Endometrial microvascular endothelial cells (primary cell): ENCODE data around the gene CNNM2. TPM values are rescaled to one million over a fixed set of nuclear protein-coding genes. Genes with fewer than 3 reads are reported as not detected.
"Not testable (repeated sequence)": the region's sequence is repeated elsewhere in the genome, so short reads cannot be mapped to it uniquely, and the experiment has no call there.

Experiments used
- in situ Hi-C: cut with HindIII; loops from 2 replicates; pipeline ENCODE4 v1.10.0; 2017; ENCODE audit warnings: low sequenced_read_pairs, low pct_unique_long_range_greater_than_20kb; ENCODE audit errors: inconsistent ontology term
- total RNA-seq: library from RNA; depleted of rRNA; stranded (reverse); fragments of >200 nt; gene quantifications from one replicate; pipeline ENCODE4 v1.2.3, GENCODE V29; 2015; ENCODE audit errors: inconsistent ontology term

Gene CNNM2
- total RNA-seq, 1 donor from 2014 or later = 1.1 TPM

- in situ Hi-C loops = no loop called here
These were observed 2.1 kb downstream of the CNNM2 start for GRCh38 chr10:102919992-102920739.

GRCh38 chr10:102923601-102924000 lies 5.5 kb downstream of the CNNM2 start:
- in situ Hi-C loops = no loop called here

DNA sequence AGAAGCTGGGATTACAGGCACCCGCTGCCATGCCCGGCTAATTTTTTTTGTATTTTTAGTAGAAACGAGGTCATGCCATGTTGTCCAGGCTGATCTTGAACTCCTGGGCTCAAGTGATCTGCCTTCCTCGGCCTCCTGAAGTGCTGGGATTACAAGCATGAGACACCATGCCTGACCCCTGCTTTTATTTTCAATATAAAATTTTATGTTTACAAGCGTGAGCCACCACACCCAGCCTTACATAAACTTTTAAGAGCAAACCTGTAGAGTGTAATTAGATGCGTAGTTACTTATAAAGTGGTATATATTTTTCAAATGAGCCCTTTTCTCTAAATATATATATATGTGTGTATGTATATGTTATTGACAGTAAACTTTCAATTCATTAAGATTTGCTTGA lies 8.7 kb downstream of the CNNM2 start:
- in situ Hi-C loops = no loop called here

- in situ Hi-C loops = no loop called here
These were observed 9.4 kb downstream of the CNNM2 start for GRCh38 chr10:102927311-102928010.

DNA sequence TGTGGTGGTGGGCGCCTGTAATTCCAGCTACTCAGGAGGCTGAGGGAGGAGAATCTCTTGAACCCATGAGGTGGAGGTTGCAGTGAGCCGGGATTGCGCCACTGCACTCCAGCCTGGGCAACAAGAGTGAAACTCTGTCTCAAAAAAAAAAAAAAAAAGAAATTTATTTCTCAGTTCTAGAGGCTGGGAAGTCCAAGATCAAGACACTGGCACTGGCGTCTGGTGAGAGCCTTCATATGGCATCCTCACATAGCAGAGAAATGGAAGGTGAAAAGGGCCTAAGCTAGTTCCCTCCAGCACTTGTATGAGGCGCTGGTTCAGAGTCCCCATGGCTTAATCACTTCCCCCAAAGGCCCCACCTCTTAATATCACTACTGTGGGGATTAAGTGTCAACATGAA lies 10.3 kb downstream of the CNNM2 start:
- in situ Hi-C loops = not testable (repeated sequence)

DNA sequence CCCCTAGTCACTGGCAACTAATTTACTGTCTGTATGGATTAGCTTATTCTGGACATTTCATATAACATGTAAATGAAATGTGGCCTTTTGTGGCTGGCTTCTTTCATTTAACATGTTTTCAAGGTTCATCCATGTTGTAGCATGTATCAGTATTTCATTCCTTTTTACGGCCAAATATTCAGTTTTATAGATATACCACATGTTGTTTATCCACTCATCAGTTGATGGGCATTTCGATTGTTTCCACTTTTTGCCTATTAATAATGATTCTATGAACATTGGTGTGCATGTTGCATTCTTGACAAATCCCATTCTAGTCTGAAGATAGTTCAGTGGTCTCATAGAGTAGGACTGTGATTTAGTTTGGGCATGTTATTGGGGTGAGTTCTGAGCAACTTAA lies 12.6 kb downstream of the CNNM2 start:
- in situ Hi-C loops = no loop called here

- in situ Hi-C loops = no loop called here
These were observed 13.5 kb downstream of the CNNM2 start for GRCh38 chr10:102931643-102932042.

DNA sequence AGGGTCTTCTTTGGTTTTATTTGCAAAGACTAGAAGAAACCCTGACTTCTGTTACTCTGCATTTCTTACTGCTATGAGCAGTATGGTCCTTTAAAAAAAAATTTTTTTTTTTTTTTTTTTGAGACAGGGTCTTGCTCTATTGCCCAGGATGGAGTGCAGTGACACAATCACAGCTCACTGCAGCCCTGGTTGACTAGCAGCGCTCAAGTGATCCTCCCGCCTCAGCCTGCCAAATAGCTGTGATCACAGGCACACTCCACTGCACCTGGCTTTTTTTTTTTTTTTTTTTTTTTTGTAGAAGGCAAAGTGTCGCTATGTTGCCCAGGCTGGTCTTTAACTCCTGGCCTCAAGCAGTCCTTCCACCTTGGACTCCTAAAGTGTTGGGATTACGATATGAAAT lies 17.4 kb downstream of the CNNM2 start:
- in situ Hi-C loops = no loop called here

- in situ Hi-C loops = no loop called here
These were observed 18.0 kb downstream of the CNNM2 start for GRCh38 chr10:102935939-102936605.

DNA sequence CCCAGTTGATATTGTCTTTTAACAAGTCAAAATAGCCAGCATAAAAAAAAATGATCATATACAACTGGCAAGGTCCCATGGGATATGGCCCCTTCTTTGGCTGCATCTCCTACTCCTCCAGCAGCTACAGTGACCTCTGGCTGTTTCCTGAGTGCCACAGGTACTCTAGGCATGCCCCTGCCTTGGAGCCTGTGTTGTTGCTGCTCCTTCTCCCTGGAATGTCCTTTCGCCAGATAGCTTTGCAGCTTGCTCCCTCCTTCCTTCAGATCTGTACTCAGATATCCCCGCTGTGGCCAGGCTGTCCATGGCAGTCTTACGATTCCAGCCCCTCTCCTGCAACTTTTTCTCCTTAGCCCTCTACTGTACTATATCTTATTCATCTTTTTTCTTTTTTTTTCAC lies 23.3 kb downstream of the CNNM2 start:
- in situ Hi-C loops = no loop called here

- in situ Hi-C loops = no loop called here
These were observed 27.4 kb downstream of the CNNM2 start for GRCh38 chr10:102945449-102945848.

DNA sequence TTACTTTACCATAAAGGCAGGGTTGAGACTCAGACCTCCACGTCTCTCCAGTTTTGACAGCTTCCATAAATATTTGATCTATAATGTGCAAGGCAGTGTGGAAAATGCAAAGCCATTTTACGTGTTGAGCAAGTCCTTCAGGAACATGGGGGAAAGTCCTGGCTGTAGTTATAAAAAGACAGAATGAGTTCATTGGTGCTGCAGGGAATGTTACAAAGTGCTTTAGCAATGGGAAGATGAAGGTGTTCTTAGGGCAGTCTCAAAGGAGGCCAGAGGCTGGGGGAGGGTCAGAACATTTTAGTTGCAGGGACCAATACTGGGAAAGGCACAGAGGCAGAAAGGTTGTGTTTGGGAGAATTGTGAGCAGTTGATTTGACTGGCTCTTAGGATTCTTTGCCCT lies 27.9 kb downstream of the CNNM2 start:
- in situ Hi-C loops = no loop called here

DNA sequence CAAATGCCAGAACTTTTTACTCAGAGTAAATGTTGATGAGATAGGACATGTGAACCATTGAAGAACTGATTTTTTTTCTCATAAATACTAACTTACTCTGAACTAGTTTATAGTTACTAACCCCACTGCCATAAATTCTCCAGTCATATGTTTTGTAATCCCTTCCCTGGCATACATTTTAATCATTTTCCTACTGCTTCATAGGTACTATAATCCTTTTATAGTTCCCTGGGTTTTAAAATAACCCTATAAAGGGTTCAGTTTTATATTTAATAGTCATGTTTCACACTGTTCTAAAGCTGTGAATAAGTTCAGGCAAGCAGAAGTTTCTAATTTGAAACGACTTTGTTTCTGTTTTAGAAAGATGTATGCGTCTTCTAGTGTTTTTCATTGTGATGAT lies 28.9 kb downstream of the CNNM2 start:
- in situ Hi-C loops = no loop called here

- in situ Hi-C loops = no loop called here
These were observed 30.1 kb downstream of the CNNM2 start for GRCh38 chr10:102948176-102948575.

DNA sequence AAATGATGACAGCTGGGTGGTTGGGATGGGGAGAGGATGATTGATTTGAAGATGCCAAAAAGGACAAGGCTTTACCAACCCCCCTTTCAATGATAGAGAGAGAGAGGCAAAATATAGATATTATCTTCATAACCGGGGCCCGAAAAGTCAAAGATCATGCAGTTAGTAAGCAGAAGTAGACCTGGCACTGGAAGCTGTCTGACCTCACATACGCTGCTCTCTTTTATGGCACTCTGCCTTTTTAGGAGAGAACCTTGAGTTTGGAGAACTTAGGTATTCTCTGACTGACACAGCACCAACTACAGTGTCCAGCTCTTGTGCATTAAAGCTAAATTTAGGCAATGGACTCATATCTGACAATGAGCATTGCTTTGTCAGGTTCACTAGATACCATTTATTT lies 30.7 kb downstream of the CNNM2 start:
- in situ Hi-C loops = no loop called here

DNA sequence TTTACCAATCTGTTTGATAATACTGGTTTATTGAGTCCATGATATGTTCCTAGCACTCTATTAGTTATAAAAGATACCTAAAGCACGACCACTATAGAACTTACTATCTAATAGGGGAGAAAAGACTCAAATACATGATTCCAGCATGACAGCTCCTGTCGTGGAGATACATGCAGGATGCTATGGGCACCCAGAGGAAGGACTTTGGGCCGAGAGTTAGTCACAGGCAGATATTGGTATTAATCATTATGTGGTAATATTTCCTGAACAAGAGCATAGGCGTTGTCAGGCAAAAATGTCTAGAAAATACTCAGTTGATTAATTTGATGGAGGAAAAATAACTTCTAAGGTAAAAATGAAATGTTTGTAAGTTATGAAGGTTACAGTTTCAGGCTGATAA lies 31.8 kb downstream of the CNNM2 start:
- in situ Hi-C loops = no loop called here

DNA sequence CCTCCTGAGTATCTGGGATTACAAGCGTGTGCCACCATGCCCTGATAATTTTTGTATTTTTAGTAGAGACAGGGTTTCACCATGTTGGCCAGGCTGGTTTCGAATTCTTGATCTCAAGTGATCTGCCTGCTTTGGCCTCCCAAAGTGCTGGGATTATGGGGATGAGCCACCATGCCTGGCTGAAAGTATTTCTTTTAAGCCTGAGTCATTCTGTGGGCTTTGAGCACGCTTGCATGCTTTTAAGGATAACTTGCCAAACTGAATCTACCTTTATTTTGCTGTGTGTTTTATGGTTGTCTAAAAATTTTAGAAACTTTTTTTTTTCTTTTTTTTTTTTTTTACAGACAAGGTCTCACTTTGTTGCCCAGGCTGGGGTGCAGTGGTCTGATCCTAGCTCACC lies 33.2 kb downstream of the CNNM2 start:
- in situ Hi-C loops = no loop called here

- in situ Hi-C loops = no loop called here
These were observed 41.3 kb downstream of the CNNM2 start for GRCh38 chr10:102959360-102959759.

DNA sequence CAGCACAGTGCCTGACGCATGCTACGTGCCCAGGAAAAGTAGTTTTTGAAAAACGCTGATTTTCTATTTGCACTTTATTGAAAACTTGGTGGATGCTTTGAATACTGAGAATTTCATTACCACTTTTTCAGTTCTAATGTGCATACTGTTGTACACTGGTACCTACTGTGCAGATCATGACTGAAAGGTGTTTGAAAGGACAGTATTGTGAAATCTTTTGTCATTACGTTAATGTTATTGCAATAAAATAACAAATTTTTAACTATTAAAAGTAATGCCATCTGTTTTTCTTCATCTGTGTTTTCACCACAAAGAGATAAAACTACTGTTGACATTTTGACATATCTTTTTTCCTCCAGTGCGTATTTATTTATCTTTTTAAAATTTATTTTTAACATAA lies 42.1 kb downstream of the CNNM2 start:
- in situ Hi-C loops = no loop called here

- in situ Hi-C loops = no loop called here
These were observed 44.2 kb downstream of the CNNM2 start for GRCh38 chr10:102962267-102962666.
